A375 (cell line): ENCODE data around the gene INSR. TPM values are rescaled to one million over a fixed set of nuclear protein-coding genes. Genes with fewer than 3 reads are reported as not detected.

Experiments
- total RNA-seq: library from RNA; depleted of rRNA; stranded (reverse); fragments of >200 nt; shearing (Covaris generic); gene quantifications from 2 replicates; pipeline ENCODE4 v1.2.3, GENCODE V29; 2014; rRNA removed

Gene INSR
- total RNA-seq: 13.8 and 17.4 TPM in 2 replicates

DNA sequence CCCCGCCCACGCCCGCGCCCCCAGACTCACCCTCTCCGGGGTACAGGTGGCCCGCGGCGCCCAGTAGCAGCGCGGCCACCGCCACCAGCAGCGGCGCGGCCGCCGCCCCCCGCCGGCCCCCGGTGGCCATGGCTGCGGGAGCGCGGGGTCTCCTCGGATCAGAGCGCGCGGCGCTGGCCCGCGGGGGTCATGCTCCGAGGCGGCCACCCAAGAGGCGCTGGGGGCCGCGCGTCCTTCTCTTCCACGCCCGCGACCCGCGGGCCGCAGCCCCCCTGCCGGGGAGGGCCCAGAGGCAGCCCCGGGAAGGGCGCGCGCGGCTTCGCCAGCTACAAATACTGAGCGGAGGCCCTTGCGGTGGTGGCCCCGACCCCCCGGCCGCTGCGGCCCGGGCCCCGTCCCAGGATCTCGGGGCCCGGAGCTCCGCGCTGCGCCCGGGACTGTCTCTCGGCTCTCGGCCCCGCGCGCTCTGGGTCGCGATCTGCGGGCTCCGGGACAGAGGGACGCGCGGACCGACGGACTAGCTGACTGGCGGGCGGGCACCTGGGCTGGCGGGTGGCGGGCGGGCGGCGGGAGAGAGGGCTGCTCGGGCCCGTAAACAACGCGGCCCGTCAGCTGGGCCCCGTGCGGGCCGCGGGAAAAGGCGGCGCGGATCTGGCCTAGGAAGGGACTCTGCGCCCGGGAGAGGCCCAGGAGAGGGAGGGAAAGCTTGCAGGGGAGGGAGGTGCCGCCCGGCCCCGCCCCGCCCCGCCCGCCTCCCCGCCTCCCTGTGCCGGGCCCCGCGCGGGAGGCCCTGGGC, at the start of gene INSR:
TSS of gene INSR (minus strand) at position 653 of the 796 bp plus-strand sequence. CDS start at position 130, 523 bp downstream.

GRCh38 chr19:7069042-7069903, 224.9 kb downstream of the INSR start, which contains the start of gene ZNF557:
Gene ZNF557 (plus strand): TSS chr19:7069703. CDS start chr19:7075075, 5,372 bp downstream.

Other genes with a start within 250 kb of the INSR start
- not detected in 2 replicates for gene MBD3L2, start 245.1 kb downstream of the INSR start, total RNA-seq
- not detected in 2 replicates for gene MBD3L3, start 235.7 kb downstream of the INSR start, total RNA-seq
- 11.2 and 12.8 TPM in 2 replicates for gene ZNF557, start 224.7 kb downstream of the INSR start, total RNA-seq
- gene ARHGEF18, start 54.5 kb upstream of the INSR start, total RNA-seq: 26.0 and 26.9 TPM in 2 replicates
- 4.9 TPM in 2 replicates for gene PEX11G, start 194.6 kb upstream of the INSR start, total RNA-seq
- gene ZNF358, start 221.7 kb upstream of the INSR start, total RNA-seq: 27.8 and 37.1 TPM in 2 replicates
- 7.6 and 8.7 TPM in 2 replicates for gene MCOLN1, start 228.2 kb upstream of the INSR start, total RNA-seq
- 107 TPM in 2 replicates for gene PNPLA6, start 241.3 kb upstream of the INSR start, total RNA-seq